ENCODE measurements around the gene HPGD. TPM values are rescaled to one million over a fixed set of nuclear protein-coding genes. Genes with fewer than 3 reads are reported as not detected.

Gene HPGD
- polyA plus RNA-seq, 4 donors: 60.9 to 399 (median 161) TPM

Other genes with a start within 250 kb of the HPGD start
- gene FBXO8, start 238.8 kb downstream of the HPGD start, polyA plus RNA-seq: 10 to 100 TPM; 14.5 to 25.5 (median 23.3) TPM
- 10 to 100 TPM in 1 of 4 donors, 1 to 10 TPM in 3; 4.1 to 21.2 (median 5.5) TPM for gene CEP44, start 238.6 kb downstream of the HPGD start, polyA plus RNA-seq